ENCODE measurements around the gene UBAC2. TPM values are rescaled to one million over a fixed set of nuclear protein-coding genes. Genes with fewer than 3 reads are reported as not detected.

Gene UBAC2
- total and polyA plus RNA-seq, 4 donors: 32.9 to 42.3 (median 35.3) TPM

DNA sequence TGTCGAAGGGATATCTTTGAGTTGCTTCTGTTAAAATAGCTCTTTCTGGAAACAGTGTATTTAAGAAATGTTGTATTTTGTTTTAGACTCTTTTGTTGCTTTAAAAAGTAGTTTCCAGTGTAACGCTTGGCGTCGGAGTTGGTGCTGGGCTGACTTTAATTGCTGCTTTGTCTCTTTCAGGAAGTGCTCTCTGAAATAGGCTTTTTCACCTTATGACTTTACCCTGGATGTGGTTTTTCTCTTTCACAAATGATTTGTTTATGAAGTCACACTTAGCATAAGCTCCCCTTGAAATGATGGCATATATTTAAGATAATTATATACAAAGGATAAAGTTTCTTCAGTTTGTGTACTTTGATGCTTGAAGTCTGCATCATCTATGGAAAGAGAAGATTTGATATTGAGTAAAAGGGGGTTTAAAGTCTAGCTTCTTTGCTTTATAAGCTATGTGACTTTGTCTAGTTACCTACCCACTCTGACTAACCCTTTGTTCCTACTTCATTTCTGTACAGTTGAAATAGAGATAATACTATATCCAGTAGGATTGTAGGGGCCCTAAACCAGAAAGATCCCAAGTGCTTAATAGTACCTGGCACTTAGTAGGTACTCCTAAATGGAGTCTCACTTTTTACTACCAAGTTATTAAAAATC, 57.7 kb downstream of the UBAC2 start, which contains the start of gene GPR18:
Gene GPR18 (minus strand): TSS at position 170 of the 651 bp plus-strand sequence. CDS start 2,507 bp downstream, outside the sequence.
- H3K4me1 ChIP-seq (ENCODE audit: control insufficient read depth in 4 of 4, insufficient read depth in 4 of 4, low read length in 3 of 4): peaks cover 0 to 11% (median 8%) of the 10 kb centered on the region in 4 donors
- 78% methylated on average over 4 of the region's 4 CpGs for WGBS
- no peaks in the 10 kb centered on the region for H3K9me3 ChIP-seq (ENCODE audit: control insufficient read depth in 4 of 4, low read length in 3 of 4)
- H3K9ac ChIP-seq (ENCODE audit: low read depth in 1 of 2, low read length in 2 of 2): peak within 1 kb of the TSS in 1 of 2 donors; percentile 47
- TF ChIP-seq HNF4G (IDR thresholded peaks at IDR 0.05): no peak
- no peak for TF ChIP-seq RAD21 (IDR thresholded peaks at IDR 0.05)
- no peak for TF ChIP-seq HNF4A (conservative IDR thresholded peaks at IDR 0.05)
- TF ChIP-seq, protein P1, sequence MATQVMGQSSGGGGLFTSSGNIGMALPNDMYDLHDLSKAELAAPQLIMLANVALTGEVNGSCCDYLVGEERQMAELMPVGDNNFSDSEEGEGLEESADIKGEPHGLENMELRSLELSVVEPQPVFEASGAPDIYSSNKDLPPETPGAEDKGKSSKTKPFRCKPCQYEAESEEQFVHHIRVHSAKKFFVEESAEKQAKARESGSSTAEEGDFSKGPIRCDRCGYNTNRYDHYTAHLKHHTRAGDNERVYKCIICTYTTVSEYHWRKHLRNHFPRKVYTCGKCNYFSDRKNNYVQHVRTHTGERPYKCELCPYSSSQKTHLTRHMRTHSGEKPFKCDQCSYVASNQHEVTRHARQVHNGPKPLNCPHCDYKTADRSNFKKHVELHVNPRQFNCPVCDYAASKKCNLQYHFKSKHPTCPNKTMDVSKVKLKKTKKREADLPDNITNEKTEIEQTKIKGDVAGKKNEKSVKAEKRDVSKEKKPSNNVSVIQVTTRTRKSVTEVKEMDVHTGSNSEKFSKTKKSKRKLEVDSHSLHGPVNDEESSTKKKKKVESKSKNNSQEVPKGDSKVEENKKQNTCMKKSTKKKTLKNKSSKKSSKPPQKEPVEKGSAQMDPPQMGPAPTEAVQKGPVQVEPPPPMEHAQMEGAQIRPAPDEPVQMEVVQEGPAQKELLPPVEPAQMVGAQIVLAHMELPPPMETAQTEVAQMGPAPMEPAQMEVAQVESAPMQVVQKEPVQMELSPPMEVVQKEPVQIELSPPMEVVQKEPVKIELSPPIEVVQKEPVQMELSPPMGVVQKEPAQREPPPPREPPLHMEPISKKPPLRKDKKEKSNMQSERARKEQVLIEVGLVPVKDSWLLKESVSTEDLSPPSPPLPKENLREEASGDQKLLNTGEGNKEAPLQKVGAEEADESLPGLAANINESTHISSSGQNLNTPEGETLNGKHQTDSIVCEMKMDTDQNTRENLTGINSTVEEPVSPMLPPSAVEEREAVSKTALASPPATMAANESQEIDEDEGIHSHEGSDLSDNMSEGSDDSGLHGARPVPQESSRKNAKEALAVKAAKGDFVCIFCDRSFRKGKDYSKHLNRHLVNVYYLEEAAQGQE (IDR thresholded peaks at IDR 0.05): no peak
- no peak for TF ChIP-seq RXRA (IDR thresholded peaks at IDR 0.05)
- no peak for TF ChIP-seq SP1 (IDR thresholded peaks at IDR 0.05)
- TF ChIP-seq FOXA1 (IDR thresholded peaks at IDR 0.05): no peak
- TF ChIP-seq YY1 (IDR thresholded peaks at IDR 0.05): no peak
- TF ChIP-seq, protein P2, sequence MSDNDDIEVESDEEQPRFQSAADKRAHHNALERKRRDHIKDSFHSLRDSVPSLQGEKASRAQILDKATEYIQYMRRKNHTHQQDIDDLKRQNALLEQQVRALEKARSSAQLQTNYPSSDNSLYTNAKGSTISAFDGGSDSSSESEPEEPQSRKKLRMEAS (IDR thresholded peaks at IDR 0.05): no peak
- no peak for TF ChIP-seq NR2F2 (IDR thresholded peaks at IDR 0.05)
- no peak for TF ChIP-seq FOXA2 (IDR thresholded peaks at IDR 0.05)
- H3K27ac ChIP-seq (ENCODE audit: low read depth in 1 of 2, low read length in 2 of 2): peak within 1 kb of the TSS in 1 of 2 donors; percentile 22
- H3K4me3 ChIP-seq (ENCODE audit: low read depth in 1 of 3, low read length in 3 of 3): no peak within 1 kb of the TSS
- no peak for DNase-seq (ENCODE audit: low spot score)
- H3K36me3 ChIP-seq (ENCODE audit: control insufficient read depth in 4 of 4, insufficient read depth in 3 of 4, low read depth in 1 of 4, low read length in 3 of 4): peaks cover 0 to 8% (median 5%) of the 10 kb centered on the region in 4 donors
- no peaks in the 10 kb centered on the region for H3K27me3 ChIP-seq (ENCODE audit: control insufficient read depth in 4 of 4, insufficient read depth in 4 of 4, low read length in 3 of 4)

DNA sequence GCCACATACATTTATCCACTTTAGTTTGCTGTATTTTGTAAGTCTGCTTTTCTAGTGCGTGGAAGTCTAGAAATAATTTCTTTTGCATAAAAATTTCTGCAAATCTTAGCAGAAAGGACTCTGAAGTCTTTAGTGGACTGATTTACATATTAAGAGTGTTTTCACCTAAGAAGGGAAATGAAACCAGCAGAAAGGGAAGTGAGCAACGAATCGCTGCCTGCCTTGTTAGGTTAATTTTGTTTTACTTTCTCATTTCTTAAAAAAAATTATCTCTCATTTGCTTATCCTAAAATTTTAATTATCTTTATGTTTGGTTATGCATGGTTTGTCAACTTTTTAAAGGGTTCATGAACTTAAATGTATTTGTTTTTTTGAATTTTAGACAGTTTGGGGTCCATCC, 58.3 kb downstream of the UBAC2 start:
- H3K9me3 ChIP-seq (ENCODE audit: control insufficient read depth in 4 of 4, low read length in 3 of 4): no peaks in the 10 kb centered on the region
- 76% methylated on average over 3 of the region's 3 CpGs for WGBS
- peaks cover 0 to 8% (median 5%) of the 10 kb centered on the region in 4 donors for H3K36me3 ChIP-seq (ENCODE audit: control insufficient read depth in 4 of 4, insufficient read depth in 3 of 4, low read depth in 1 of 4, low read length in 3 of 4)
- no peak for DNase-seq (ENCODE audit: low spot score)
- H3K4me3 ChIP-seq (ENCODE audit: low read depth in 1 of 3, low read length in 3 of 3): no peak overlapping the region
- no peaks in the 10 kb centered on the region for H3K27me3 ChIP-seq (ENCODE audit: control insufficient read depth in 4 of 4, insufficient read depth in 4 of 4, low read length in 3 of 4)
- peak overlapping the region in 1 of 2 donors; percentile 22 for H3K27ac ChIP-seq (ENCODE audit: low read depth in 1 of 2, low read length in 2 of 2)
- H3K9ac ChIP-seq (ENCODE audit: low read depth in 1 of 2, low read length in 2 of 2): no peak overlapping the region
- TF ChIP-seq YY1 (IDR thresholded peaks at IDR 0.05): no peak
- TF ChIP-seq, protein P3, sequence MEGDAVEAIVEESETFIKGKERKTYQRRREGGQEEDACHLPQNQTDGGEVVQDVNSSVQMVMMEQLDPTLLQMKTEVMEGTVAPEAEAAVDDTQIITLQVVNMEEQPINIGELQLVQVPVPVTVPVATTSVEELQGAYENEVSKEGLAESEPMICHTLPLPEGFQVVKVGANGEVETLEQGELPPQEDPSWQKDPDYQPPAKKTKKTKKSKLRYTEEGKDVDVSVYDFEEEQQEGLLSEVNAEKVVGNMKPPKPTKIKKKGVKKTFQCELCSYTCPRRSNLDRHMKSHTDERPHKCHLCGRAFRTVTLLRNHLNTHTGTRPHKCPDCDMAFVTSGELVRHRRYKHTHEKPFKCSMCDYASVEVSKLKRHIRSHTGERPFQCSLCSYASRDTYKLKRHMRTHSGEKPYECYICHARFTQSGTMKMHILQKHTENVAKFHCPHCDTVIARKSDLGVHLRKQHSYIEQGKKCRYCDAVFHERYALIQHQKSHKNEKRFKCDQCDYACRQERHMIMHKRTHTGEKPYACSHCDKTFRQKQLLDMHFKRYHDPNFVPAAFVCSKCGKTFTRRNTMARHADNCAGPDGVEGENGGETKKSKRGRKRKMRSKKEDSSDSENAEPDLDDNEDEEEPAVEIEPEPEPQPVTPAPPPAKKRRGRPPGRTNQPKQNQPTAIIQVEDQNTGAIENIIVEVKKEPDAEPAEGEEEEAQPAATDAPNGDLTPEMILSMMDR (IDR thresholded peaks at IDR 0.05; ENCODE audit: low read depth, low read length, missing input control): no peak
- TF ChIP-seq SP1 (IDR thresholded peaks at IDR 0.05): no peak
- no peak for TF ChIP-seq FOXA1 (IDR thresholded peaks at IDR 0.05)
- TF ChIP-seq HNF4A (conservative IDR thresholded peaks at IDR 0.05): no peak
- TF ChIP-seq, protein P1 (IDR thresholded peaks at IDR 0.05): no peak
- no peak for TF ChIP-seq FOXA2 (IDR thresholded peaks at IDR 0.05)
- no peak for TF ChIP-seq EGR1 (IDR thresholded peaks at IDR 0.05; ENCODE audit: low read depth in 2 of 2)
- TF ChIP-seq TAF1 (conservative IDR thresholded peaks at IDR 0.05): no peak
- TF ChIP-seq HNF4G (IDR thresholded peaks at IDR 0.05): no peak
- TF ChIP-seq, protein P4, sequence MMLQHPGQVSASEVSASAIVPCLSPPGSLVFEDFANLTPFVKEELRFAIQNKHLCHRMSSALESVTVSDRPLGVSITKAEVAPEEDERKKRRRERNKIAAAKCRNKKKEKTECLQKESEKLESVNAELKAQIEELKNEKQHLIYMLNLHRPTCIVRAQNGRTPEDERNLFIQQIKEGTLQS (IDR thresholded peaks at IDR 0.05): no peak
- TF ChIP-seq GABPA (IDR thresholded peaks at IDR 0.05 in 1 of 2, conservative IDR thresholded peaks at IDR 0.05 in 1 of 2): no peak
- no peak for TF ChIP-seq RXRA (IDR thresholded peaks at IDR 0.05)
- no peak for TF ChIP-seq RAD21 (IDR thresholded peaks at IDR 0.05)
- H3K4me1 ChIP-seq (ENCODE audit: control insufficient read depth in 4 of 4, insufficient read depth in 4 of 4, low read length in 3 of 4): peaks cover 0 to 11% (median 8%) of the 10 kb centered on the region in 4 donors
